ENCODE measurements around the gene MAN1C1. TPM values are rescaled to one million over a fixed set of nuclear protein-coding genes. Genes with fewer than 3 reads are reported as not detected.

MAN1C1 gene
- total and polyA plus RNA-seq, 2 donors (not counting 3 experiments of a cell fraction or from before 2014, with no cell fraction given) = 1.5 to 4.0 TPM

DNA sequence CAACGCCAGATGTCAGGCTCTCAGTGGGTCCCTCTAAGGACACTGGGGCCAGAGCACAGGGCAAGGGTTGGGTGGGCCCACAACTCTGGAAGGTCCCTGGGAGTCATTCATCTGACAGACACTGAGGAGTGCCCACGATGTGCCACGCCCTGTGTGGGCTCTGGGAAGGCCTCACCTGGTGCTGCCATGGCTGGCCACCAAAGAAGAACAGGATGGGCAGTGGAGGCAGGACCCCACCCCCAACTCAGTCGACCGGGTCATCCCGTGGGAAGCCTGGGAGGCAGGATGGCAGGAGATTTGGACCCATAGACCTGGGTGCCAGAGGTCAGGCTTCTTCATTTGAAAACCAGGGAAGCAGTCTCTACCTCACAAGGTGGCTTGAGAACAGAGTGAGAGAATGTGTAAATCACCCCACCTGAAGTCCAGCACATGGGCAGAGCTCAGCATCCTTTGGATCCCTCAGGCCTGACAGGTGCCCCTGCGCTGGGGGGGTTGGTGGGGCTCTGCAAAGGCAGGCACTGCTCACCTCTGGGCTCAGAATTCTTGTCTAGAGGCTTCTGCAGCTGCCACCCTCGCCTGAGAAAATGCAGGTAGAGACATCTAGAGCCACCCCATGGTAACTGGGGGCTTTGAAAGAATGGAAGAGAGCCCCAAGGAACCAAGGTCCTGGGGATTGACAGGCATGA, 182.2 kb downstream of the MAN1C1 start:
- H3K4me1 ChIP-seq (ENCODE audit: control insufficient read depth, extremely low read depth, insufficient read depth, low read length) = peaks cover 17% of the 10 kb centered on the region
- ChIA-PET CTCF (interaction anchor here (0.6 to 7.4 kb wide), 6 partner anchors 11 to 190 kb away, joined by 3 to 80 read pairs (median 4); no protein-coding TSS in a partner anchor), POLR2A (no interaction called here)
- H3K9ac ChIP-seq (replicated peaks; ENCODE audit: extremely low read depth, insufficient read depth, low read length) = no peak overlapping the region
- no peak overlapping the region for H3K27ac ChIP-seq (ENCODE audit: insufficient read depth, low read depth, low read length)
- BruUV-seq (replicated peaks) = no TSS peak
- no peak overlapping the region for H3K4me3 ChIP-seq (replicated peaks in 1 of 3; ENCODE audit: insufficient read depth in 1 of 3, low read depth in 1 of 3, low read length in 3 of 3)
- H3K79me2 ChIP-seq (ENCODE audit: control insufficient read depth, insufficient read depth, low read length) = peaks cover 20% of the 10 kb centered on the region
- DNase-seq (ENCODE audit: low read depth, low spot score) (no peak), FAIRE-seq (no peak)
- intact Hi-C loops (cut with micrococcal nuclease) (loop anchor here (1.0 to 5.0 kb wide), 2 partner anchors 183 to 257 kb away; partner anchors contain the start of genes LDLRAP1 and MAN1C1), dilution Hi-C loops (cut with MboI; ENCODE audit: extremely low pct_ligation_motif_present, low sequenced_read_pairs) (no loop called here)
- H3K4me2 ChIP-seq (ENCODE audit: insufficient read depth, low read length) = no peak overlapping the region
- TF ChIP-seq FOS (IDR thresholded peaks at IDR 0.05; ENCODE audit: borderline replicate concordance, insufficient read depth, low read length) (no peak), POLR2AphosphoS5 (IDR thresholded peaks at IDR 0.05; ENCODE audit: insufficient read depth, low read depth, low read length) (no peak), MYC (IDR thresholded peaks at IDR 0.05; ENCODE audit: low read depth, low read length) (no peak), JUN (IDR thresholded peaks at IDR 0.05; ENCODE audit: borderline replicate concordance, insufficient read depth, insufficient read length, low read depth) (no peak), POLR2A (IDR thresholded peaks at IDR 0.05; ENCODE audit: low read depth, low read length) (no peak), EZH2 (IDR thresholded peaks at IDR 0.05; ENCODE audit: borderline replicate concordance, low read depth, low read length, severe bottlenecking) (no peak), GATA2 (IDR thresholded peaks at IDR 0.05; ENCODE audit: insufficient read depth, insufficient read length, low read depth, low read length) (no peak)
- TF ChIP-seq, protein P1, sequence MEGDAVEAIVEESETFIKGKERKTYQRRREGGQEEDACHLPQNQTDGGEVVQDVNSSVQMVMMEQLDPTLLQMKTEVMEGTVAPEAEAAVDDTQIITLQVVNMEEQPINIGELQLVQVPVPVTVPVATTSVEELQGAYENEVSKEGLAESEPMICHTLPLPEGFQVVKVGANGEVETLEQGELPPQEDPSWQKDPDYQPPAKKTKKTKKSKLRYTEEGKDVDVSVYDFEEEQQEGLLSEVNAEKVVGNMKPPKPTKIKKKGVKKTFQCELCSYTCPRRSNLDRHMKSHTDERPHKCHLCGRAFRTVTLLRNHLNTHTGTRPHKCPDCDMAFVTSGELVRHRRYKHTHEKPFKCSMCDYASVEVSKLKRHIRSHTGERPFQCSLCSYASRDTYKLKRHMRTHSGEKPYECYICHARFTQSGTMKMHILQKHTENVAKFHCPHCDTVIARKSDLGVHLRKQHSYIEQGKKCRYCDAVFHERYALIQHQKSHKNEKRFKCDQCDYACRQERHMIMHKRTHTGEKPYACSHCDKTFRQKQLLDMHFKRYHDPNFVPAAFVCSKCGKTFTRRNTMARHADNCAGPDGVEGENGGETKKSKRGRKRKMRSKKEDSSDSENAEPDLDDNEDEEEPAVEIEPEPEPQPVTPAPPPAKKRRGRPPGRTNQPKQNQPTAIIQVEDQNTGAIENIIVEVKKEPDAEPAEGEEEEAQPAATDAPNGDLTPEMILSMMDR (IDR thresholded peaks at IDR 0.05; ENCODE audit: extremely low read depth in 1 of 2, insufficient read depth in 1 of 2, low read depth in 1 of 2, low read length in 2 of 2) = no peak
- TF ChIP-seq, protein P2, sequence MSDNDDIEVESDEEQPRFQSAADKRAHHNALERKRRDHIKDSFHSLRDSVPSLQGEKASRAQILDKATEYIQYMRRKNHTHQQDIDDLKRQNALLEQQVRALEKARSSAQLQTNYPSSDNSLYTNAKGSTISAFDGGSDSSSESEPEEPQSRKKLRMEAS (IDR thresholded peaks at IDR 0.05; ENCODE audit: insufficient read depth, insufficient read length) = no peak
- no peaks in the 10 kb centered on the region for H3K36me3 ChIP-seq (ENCODE audit: control insufficient read depth in 2 of 2, extremely low read depth in 1 of 2, insufficient read depth in 2 of 2, low read length in 2 of 2)
- H3K9me1 ChIP-seq (replicated peaks; ENCODE audit: control insufficient read depth, extremely low read depth, insufficient read depth, low read length) = no peaks in the 10 kb centered on the region
- no peak overlapping the region for H2AFZ ChIP-seq (ENCODE audit: low read depth, low read length)
- no peaks in the 10 kb centered on the region for H3K9me3 ChIP-seq (replicated peaks; ENCODE audit: control insufficient read depth, insufficient read depth, low read length)
- peaks cover 0 to 1% of the 10 kb centered on the region in 2 experiments for H3K27me3 ChIP-seq (ENCODE audit: control insufficient read depth in 2 of 2, insufficient read depth in 2 of 2, low read length in 2 of 2)
- no peaks in the 10 kb centered on the region for H4K20me1 ChIP-seq (replicated peaks; ENCODE audit: control insufficient read depth, extremely low read depth, insufficient read depth, low read length)

Data from endothelial cell of umbilical vein (primary cell).